Retina (tissue), 1 donor: ENCODE data around the gene ADK.
"Not testable (repeated sequence)": the region's sequence is repeated elsewhere in the genome, so short reads cannot be mapped to it uniquely, and the experiment has no call there.

Source experiments
- DNase-seq: peaks from one replicate; pipeline ENCODE4 v3.0.0-alpha.2; 2016

ADK gene

GRCh38 chr10:74244097-74244685 is 93.2 kb downstream of the ADK start:
- peak; percentile 13 for DNase-seq

DNA sequence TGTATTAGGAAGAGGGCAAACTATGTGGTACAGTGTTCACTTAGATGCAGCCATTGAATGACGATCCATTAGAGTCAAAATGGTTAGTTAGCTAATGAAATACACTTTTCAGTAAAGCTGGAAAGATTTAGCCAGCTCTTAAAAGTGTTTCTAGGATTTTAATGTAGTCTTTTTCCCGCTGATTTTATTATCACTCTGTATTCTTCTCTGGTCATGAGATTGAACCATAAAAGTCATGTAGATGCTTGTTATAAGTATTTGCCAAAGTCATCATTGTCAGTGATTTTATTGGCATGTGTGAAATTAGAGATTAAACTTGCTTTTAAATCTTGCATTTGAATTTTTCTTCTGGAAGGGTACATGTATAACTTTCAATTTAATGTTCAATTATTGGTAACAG is 93.8 kb downstream of the ADK start:
- no peak for DNase-seq

DNA sequence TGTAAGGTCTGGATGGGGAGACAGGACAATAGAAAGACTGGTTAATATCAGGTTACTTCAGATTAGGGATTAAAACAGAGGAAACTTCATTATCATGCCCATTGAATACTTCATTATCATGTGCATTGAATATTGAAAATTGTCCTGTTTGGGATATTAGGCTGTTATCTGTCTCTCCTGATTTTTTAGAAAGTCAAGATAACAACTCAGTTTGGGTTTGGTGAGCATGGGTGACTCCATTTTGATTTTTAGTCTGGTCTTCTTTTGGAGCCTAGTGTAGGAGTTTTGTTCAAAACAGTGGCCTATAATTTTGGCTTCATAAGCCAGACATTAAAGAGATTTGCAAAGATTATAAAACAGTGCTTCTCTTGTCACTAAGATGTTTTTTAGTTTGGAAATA is 95.5 kb downstream of the ADK start:
- no peak for DNase-seq

DNA sequence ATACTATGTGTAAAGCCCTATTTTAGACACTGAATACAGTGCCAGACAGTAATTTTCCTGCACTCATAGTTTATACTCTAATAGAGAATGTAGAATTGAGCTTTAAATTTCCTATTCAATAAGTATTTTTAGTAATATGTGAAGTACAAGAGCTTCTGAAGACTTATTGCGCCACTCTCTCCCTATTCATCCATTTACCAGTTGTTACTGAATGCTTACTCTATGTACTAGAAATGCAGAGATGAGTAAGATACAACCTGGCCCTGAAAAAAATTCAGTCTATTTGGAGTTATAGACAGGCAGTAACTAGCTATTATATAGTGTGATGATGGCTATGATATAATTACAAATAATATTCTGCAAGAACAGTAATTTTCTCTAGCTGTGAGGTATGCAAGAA is 98.8 kb downstream of the ADK start:
- DNase-seq: no peak

- DNase-seq: no peak
These were observed 104.2 kb downstream of the ADK start for GRCh38 chr10:74255214-74255613.

DNA sequence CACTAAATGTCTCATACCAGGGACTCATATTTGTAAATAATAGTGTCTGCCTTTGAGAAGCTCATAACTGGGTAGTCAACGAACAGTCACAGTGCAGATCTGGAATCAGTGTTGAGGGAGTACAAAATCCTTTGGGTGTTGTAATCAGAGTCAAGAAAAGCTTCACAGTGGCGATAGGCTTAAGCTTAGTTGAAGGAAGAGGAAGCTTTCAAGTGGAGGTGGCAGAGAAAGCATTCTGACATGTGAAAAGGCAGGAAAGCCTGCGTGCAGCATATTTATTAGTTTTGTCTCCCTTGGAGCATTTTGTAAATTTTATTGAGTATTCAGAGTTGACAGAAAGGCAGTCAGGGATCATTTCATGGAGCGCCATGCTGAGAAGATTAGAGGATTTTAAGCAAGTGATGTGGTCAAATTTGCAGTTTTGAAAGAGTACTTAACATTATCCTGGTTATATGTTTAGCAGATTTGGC is 104.9 kb downstream of the ADK start:
- DNase-seq: no peak

GRCh38 chr10:74262856-74263255 is 111.8 kb downstream of the ADK start:
- DNase-seq: no peak

- no peak for DNase-seq
These were observed 113.0 kb downstream of the ADK start for GRCh38 chr10:74263996-74264395.

GRCh38 chr10:74272288-74272687 is 121.3 kb downstream of the ADK start:
- no peak for DNase-seq

- DNase-seq: no peak
These were observed 124.8 kb downstream of the ADK start for GRCh38 chr10:74275755-74276290.

GRCh38 chr10:74276416-74276815 is 125.4 kb downstream of the ADK start:
- DNase-seq: no peak

GRCh38 chr10:74282151-74282847 is 131.3 kb downstream of the ADK start:
- DNase-seq: no peak

GRCh38 chr10:74282848-74283210 is 131.8 kb downstream of the ADK start:
- no peak for DNase-seq

DNA sequence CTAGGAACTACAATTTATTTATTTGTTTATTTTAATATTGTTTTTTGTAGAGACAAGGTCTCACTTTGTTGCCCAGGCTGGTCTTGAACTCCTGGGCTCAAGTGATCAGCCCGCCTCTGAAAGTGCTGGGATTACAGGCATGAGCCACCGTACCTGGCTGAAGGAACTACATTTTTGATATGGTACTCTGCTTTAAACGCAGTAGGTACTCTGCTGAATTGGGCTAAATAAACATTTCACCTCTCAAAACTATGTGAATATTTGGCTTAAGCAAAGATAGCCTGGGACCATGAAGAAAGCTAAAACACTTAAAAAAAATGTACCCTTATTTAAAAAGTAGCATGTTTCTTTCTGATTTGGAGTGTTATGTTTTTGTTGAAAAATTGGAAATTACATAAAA is 138.2 kb downstream of the ADK start:
- DNase-seq: no peak

DNA sequence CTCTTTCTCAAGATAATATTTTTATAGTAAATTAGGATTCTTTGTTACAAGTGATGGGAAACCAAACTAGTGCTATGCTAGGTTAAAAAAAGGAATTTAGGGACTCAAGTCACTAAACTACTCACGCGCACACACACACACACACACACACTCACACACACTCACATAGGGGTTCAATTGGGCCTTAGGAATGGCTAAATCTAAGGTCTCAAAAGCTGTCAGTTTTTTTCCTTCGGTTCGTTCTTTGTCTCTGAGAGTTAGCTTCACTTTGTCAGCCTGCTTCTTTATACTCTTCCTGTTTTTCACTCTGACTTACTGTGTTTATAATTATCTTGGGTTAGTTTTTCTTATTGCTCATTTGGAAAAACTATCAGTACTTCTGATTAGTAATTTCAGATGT is 138.9 kb downstream of the ADK start:
- no peak for DNase-seq

- DNase-seq: no peak
These were observed 139.7 kb downstream of the ADK start for GRCh38 chr10:74290708-74291107.

- DNase-seq: no peak
These were observed 141.9 kb downstream of the ADK start for GRCh38 chr10:74292871-74293427.

DNA sequence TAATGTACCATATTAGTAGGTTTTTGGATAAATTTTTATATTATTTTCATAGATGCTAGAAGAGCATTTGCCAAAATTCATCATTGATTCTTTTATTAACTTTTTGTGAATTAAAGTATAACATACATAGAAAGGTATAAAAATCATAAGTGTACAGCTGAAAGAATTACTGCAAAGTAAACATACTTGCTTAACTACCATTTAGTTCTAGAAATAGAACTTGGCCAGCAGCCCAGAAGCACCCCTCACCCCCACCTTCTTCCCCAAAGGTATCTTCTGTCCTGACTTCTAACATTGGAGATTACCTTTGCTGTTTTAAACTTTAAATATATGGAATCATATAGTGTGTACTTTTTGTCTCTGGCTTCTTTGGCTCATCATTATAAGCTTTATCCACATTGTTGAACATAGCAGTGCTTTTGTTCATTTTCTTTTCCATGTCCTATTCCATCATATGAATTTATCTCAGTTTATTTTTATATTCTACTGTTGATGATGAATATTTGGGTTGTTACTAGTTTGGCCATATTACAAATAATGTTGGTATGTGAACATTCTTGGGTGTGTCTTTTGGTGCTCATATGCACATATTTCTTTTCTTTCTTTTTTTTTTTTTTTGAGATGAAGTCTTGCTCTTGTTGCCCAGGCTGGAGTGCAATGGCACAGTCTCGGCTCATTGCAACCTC is 142.8 kb downstream of the ADK start:
- DNase-seq: no peak

DNA sequence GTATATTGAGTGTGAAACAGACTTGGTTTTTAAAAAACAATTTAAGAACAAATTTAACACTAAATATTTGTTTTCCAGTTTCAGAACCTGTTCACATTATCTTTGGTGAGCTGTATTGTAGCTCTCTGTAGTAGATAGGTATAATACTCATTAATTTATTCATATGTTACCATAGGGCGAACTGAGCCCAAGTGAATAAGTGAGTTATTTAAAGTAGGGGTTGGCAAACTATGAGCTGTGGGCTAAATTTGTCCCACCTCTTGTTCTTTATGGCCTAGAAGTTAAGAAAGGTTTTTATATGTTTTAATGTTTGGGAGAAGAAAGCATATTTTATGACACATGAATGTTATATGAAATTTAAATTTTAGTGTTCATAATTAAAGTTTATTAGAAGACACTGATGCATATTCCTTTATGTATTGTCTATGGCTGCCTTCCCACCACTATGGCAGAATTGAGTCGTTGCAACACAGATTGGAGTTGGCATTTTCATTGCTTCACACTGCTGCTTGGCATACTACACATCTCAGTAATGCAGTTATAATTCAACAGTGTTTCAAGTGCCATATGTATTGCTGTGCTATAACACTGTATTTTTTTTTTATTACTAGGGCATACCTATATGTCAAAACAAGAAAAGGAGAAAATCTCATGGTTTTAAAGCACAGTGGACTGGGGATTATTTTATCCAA is 146.5 kb downstream of the ADK start:
- DNase-seq: no peak

DNA sequence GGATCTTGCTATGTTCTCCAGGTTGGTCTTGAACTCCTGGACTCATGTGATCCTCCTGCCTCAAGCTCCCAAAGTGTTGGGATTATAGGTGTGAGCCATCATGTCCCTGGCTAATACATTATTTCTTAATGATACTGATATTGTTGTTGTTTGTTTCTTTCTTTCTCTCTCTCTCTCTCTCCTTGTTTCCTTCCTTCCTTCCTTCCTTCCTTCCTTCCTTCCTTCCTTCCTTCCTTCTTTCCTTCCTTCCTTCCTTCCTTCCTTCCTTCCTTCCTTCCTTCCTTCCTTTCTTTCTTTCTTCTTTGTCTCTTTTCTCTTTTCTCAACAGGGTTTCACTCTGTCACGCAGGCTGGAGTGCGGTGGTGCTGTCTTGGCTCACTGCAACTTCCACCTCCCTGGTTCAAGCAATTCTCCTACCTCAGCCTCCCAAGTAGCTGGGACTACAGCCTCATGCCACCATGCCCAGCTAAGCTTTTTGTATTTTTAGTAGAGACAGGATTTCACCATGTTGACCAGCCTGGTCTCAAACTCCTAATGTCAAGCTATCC is 149.1 kb downstream of the ADK start:
- DNase-seq: not testable (repeated sequence)

DNA sequence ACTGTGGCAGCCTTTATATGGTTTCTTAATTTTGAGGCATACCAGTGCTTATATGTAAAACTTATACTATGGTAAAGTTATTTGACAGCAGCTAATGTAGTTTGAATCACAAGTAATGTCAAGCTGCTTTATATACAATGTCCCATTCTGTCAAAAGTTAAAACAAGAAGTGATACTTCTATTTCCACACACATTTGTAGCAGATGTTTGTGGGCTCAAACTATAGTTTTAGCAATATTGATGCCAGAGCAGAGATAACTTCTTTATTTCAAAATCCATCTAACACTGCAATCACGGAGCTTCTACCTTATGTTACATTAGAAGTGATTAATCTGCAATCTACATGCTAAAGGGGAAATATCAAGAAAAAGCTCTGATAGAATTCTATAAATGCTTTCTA is 149.6 kb downstream of the ADK start:
- DNase-seq: no peak

- no peak for DNase-seq
These were observed 154.7 kb downstream of the ADK start for GRCh38 chr10:74305730-74306129.
